GM10248 (cell line): ENCODE data around the gene ROCK1.
"Not testable (repeated sequence)": the region's sequence is repeated elsewhere in the genome, so short reads cannot be mapped to it uniquely, and the experiment has no call there.

ENCODE experiments used
- CTCF ChIA-PET: fragments of 300-600 bp; sonication (Branson Sonifier 250); formaldehyde crosslinking; extraction: SDS; loops from one replicate; lab custom pipeline; 2021; ENCODE audit warnings: antibody characterized with exemption; lab: Yijun Ruan, JAX
- POLR2A ChIA-PET: fragments of 350-650 bp; sonication (Branson Sonifier 250); formaldehyde crosslinking; extraction: SDS; loops from one replicate; lab custom pipeline; 2020; ENCODE audit warnings: antibody characterized with exemption; lab: Yijun Ruan, JAX
- DNase-seq: peaks from one replicate; pipeline ENCODE4 v3.0.0; 2012; ENCODE audit errors: extremely low spot score
- TF ChIP-seq, protein P1 (sequence below): IDR thresholded peaks from 2 replicates; pipeline ENCODE4 v1.5.1; 2012; ENCODE audit warnings: mild to moderate bottlenecking, low read depth; ENCODE audit errors: extremely low read depth, missing control alignments, control extremely low read depth

The ROCK1 gene

DNA sequence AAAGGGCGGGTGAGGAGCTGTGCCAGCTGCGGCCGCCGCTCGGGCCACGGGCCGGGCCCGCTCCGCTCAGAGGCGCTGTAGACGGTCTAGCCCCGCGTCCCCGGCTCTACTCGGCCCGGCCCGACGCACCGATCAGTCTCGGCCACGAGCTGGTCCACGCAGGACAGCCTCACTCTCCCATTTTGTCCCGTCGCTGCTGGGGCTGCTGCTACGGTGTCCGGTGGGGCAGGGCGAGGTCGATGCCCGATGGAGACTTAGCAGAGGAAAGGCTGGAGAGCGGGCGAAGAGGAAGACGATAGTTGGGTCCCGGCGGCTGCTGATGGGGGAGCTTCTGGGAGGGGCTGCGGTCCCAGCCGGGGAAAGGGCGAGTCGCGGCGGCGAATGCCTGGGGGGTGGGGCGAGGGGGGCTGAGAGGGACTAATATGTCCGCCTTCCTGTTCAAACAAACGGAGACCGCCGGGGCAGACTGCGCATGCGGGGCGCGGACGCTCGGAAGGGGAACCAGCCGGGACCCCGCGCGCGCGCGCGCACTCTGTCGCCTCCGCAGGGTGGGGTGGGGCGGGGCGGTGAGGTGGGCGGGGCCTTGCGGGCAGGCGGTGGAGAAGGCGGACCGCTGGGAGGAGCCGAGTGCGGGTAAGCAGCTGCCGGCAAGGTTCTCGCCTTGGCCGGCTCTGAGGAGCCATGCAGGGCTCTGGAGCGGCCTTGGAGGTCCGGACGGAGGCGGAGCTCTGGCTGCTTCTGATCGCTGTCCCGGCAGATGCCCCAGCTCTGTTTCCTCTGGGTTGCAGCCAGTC, at the start of gene ROCK1:
Gene ROCK1 (minus strand): TSS at position 468 of the 794 bp plus-strand sequence. CDS start 903 bp downstream, outside the sequence.
- TF ChIP-seq, protein P1, sequence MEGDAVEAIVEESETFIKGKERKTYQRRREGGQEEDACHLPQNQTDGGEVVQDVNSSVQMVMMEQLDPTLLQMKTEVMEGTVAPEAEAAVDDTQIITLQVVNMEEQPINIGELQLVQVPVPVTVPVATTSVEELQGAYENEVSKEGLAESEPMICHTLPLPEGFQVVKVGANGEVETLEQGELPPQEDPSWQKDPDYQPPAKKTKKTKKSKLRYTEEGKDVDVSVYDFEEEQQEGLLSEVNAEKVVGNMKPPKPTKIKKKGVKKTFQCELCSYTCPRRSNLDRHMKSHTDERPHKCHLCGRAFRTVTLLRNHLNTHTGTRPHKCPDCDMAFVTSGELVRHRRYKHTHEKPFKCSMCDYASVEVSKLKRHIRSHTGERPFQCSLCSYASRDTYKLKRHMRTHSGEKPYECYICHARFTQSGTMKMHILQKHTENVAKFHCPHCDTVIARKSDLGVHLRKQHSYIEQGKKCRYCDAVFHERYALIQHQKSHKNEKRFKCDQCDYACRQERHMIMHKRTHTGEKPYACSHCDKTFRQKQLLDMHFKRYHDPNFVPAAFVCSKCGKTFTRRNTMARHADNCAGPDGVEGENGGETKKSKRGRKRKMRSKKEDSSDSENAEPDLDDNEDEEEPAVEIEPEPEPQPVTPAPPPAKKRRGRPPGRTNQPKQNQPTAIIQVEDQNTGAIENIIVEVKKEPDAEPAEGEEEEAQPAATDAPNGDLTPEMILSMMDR, result no peak
- POLR2A ChIA-PET, result interaction anchor here (0.7 kb wide), 1 partner anchor 489 kb away, joined by 3 read pairs; the partner anchor contains the start of gene ESCO1
- DNase-seq, result peak; percentile 98
- CTCF ChIA-PET, result interaction anchor here (1.0 to 1.8 kb wide), 3 partner anchors 11 to 14 kb away, joined by 4 to 8 read pairs (median 6); no protein-coding TSS in a partner anchor

DNA sequence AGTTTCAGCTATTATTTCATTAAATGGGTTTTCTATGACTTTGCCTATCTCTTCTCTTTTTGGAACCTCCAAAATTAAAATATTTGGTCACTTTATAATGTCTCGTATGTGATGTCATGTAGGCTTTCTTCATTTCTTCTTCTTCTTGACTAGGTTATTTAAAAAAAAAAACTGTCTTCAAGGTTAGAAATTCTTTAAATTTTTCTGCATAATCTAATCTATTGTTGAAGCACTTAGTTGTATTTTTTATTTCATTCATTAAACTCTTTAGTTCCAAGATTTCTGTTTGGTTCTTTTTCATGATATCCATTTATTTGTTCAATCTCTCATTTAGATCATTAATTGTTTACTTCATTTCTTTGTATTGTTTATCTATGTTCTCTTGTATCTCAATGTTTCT, 43.8 kb upstream of the ROCK1 start:
- DNase-seq, result no peak
- TF ChIP-seq, protein P1, result no peak
- ChIA-PET POLR2A (no interaction called here), CTCF (interaction anchor here (0.9 kb wide), 1 partner anchor 24 kb away, joined by 3 read pairs; no protein-coding TSS in a partner anchor)

DNA sequence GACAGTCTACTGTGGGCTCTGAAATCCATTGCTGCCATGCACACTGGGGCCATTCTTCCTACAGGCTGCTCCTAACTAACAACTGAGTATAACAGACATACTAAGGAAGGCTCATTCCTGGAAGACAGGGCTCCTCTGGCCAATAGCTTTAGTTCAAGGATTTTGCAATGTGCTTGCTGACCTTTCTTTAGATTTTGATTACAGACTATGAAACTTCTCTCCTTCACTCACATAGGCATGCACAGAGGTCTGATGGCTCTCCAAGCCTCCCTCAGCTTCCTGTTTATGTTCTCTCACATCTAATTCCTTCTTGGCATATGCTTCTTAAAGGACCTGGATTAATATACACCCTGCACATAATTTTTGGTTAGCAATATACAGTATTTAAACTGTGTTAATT, 34.4 kb upstream of the ROCK1 start:
- POLR2A ChIA-PET, result no interaction called here
- TF ChIP-seq, protein P1, result no peak
- CTCF ChIA-PET, result no interaction called here
- DNase-seq, result no peak

DNA sequence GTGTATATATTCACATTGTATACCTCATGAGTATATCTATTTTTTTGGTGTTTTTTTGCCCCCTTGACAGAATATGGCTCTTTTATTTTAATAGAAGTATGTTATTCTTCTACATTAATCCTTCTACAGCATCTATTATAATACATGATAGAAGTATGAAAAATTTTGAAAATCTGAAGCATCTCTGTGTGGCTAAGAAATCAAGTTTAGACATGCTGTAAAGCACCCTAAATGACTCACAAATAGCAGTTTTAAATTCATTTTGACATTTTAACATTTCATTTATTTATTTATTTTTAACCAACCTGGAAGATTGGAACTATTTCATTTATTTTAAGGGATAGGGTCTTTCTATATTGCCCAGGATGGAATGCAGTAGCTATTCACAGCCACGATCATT, 33.8 kb upstream of the ROCK1 start:
- ChIA-PET POLR2A (no interaction called here), CTCF (no interaction called here)
- DNase-seq, result no peak
- TF ChIP-seq, protein P1, result no peak

DNA sequence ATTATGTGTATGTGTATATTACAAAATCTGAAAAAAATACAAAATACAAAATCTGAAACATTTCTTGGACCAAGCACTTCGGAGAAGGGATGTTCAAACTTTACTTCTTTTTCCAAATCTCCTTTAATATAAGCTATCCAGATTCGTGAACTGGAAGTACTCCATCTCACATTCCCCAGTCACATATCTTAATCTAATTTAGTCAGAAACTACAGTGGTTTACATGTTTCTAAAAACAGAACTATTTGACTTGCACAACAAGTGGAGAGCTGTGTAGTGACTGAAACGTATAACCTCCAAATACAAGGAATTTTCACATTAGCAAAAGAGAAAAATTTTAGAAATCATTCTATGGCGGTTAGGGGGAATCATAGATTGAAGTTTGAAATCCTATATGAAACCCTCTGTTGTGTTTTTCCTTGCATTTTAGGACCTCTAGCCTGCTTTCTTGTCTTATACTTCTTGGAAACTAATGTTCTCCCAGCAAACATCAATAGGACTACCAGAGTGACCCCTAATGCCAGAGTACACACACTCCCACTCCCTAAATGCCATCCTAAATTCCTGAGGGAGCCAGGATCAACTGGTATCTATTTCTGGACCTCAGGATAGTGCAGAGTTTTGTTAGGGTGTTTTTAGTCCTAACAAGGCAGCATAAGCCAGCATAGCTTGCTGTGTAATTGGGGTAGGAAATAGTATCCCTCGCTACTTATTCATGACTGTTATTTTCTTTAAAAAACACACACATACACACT, 30.2 kb upstream of the ROCK1 start:
- ChIA-PET CTCF (interaction anchor here (1.1 kb wide), 1 partner anchor 13 kb away, joined by 4 read pairs; no protein-coding TSS in a partner anchor), POLR2A (no interaction called here)
- DNase-seq, result no peak
- TF ChIP-seq, protein P1, result no peak

DNA sequence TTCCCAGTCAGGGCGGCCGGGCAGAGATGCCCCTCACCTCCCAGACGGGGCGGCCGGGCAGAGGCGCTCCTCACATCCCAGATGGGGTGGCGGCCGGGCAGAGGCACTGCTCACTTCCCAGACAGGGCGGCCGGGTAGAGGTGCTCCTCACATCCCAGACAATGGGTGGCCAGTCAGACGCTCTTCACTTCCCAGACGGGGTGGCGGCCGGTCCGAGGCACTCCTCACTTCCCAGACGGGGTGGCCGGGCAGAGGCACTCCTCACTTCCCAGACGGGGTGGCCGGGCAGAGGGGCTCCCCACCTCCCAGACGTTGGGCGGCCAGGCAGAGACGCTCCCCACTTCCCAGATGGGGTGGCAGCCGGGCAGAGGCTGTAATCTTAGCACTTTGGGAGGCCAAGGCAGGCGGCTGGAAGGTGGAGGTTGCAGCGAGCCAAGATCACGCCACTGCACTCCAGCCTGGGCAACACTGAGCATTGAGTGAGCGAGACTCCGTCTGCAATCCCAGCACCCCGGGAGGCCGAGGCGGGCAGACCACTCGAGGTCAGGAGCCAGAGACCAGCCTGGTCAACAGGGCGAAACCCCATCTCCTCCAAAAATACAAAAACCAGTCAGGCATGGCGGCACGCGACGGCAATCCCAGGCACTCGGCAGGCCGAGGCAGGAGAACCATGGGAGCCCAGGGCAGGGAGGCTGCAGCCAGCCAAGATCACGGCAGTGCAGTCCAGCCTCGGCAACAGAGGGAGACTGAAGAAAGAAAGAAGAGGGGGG, 26.3 kb upstream of the ROCK1 start:
- POLR2A ChIA-PET, CTCF ChIA-PET, DNase-seq: not testable (repeated sequence)
